Tibial artery (tissue), 4 donors: Measurements from ENCODE around the gene OSBPL2.

ENCODE experiments used
- DNase-seq, 2 donors: peaks; one replicate each; pipeline ENCODE4 v3.0.0-alpha.2; 2019
- H3K27ac ChIP-seq, 2 donors: fragments of 200-600 bp; sonication (generic) in 1 of 2; 1 replicate in 1 of 2; 2 replicates in 1 of 2; pipeline ENCODE4 v1.5.1; 2018 to 2019; ENCODE audit warnings: mild to moderate bottlenecking in 1 of 2
- H3K27me3 ChIP-seq, 2 donors: fragments of 200-600 bp; sonication (generic) in 1 of 2; one replicate each; pipeline versions ENCODE4 v1.5.1 to v1.6.0; 2016 to 2019
- H3K36me3 ChIP-seq, 3 donors: fragments of 200-600 bp; sonication (generic) in 2 of 3; one replicate each; pipeline ENCODE4 v1.5.1; 2016 to 2019; ENCODE audit warnings: mild to moderate bottlenecking in 2 of 3
- H3K4me1 ChIP-seq, 4 donors: fragments of 200-600 bp; sonication (generic) in 2 of 4; 1 replicate in 3 of 4; 2 replicates in 1 of 4; pipeline ENCODE4 v1.5.1; 2016 to 2019
- H3K4me3 ChIP-seq, 2 donors: fragments of 200-600 bp; sonication (generic) in 1 of 2; 1 replicate in 1 of 2; 2 replicates in 1 of 2; pipeline ENCODE4 v1.5.1; 2018 to 2019; ENCODE audit warnings: mild to moderate bottlenecking in 2 of 2
- H3K9me3 ChIP-seq, 3 donors: fragments of 200-600 bp; sonication (generic) in 1 of 3; one replicate each; pipeline ENCODE4 v1.5.1; 2016 to 2019
- intact Hi-C: fragments of 100-400 bp; cut with DNase I; formaldehyde crosslinking; loops from one replicate; pipeline ENCODE4 v1.15.0; 2023; ENCODE audit warnings: low total_unique reads
- TF ChIP-seq, protein P1 (sequence below), 2 experiments: fragments of 200-600 bp in 1 of 2; fragments of 450-650 bp in 1 of 2; IDR thresholded peaks; one replicate each; pipeline ENCODE4 v1.5.1; 2017 to 2019; ENCODE audit warnings: antibody characterized with exemption in 2 of 2, mild to moderate bottlenecking in 1 of 2, moderate library complexity in 1 of 2

The OSBPL2 gene

DNA sequence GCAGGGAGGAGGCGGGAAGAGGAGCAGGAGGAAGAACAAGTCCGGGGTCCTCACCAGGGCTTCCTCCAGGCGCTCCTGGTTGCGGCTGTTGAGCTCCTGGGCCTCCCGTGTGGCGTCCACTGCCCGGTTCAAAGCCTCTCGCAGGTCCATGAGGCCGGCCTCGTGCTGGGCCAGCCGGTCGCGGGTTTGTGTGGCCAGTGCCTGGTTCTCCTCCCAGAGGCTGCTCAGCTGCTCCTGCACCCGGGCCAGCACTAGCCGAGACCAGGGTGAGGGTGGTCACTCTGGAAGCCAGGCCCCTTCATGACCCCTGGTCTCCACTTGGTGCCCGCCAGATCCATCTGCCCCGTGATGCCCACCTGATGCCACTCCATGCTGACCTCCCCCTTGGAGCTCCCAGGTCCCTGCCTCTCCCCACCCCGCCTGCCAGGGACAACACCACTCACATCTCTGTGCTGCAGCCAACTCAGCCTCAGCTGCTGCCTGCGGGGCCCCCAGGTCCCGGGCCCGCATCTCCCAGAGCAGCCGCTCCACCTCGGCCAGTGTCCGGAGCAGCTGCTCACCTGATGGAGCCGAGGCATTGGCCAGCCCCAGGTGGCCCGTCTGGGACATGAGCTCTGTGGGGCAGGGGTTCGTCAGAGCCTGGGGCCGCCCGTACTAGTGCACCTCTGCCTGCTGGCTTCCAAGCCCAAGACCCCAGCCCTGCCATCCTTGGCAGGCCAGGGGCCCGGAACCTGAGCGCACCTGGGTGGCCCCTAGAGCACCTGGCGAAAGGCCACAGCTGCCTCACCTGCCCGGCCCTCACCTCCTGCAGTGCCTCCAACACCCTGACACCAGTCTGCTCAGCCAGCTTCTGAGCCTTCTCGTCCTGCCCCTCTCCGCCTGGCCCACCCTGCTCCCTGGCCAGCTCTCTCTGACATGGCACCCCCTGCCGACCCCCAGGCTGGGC is 80.4 kb downstream of the OSBPL2 start:
- H3K27me3 ChIP-seq, result no peaks in the 10 kb centered on the region
- H3K9me3 ChIP-seq, result no peaks in the 10 kb centered on the region
- H3K4me1 ChIP-seq, result no peaks in the 10 kb centered on the region
- H3K27ac ChIP-seq, result no peak overlapping the region
- H3K4me3 ChIP-seq, result no peak overlapping the region
- H3K36me3 ChIP-seq, result peaks cover 81 to 91% (median 83%) of the 10 kb centered on the region in 3 donors
- DNase-seq, result no peak
- intact Hi-C loops, result loop anchor here (5.0 kb wide), 1 partner anchor 34 kb away; no protein-coding TSS in a partner anchor
- TF ChIP-seq, protein P1, sequence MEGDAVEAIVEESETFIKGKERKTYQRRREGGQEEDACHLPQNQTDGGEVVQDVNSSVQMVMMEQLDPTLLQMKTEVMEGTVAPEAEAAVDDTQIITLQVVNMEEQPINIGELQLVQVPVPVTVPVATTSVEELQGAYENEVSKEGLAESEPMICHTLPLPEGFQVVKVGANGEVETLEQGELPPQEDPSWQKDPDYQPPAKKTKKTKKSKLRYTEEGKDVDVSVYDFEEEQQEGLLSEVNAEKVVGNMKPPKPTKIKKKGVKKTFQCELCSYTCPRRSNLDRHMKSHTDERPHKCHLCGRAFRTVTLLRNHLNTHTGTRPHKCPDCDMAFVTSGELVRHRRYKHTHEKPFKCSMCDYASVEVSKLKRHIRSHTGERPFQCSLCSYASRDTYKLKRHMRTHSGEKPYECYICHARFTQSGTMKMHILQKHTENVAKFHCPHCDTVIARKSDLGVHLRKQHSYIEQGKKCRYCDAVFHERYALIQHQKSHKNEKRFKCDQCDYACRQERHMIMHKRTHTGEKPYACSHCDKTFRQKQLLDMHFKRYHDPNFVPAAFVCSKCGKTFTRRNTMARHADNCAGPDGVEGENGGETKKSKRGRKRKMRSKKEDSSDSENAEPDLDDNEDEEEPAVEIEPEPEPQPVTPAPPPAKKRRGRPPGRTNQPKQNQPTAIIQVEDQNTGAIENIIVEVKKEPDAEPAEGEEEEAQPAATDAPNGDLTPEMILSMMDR (IDR thresholded peaks at IDR 0.05), result no peak

GRCh38 chr20:62319346-62319909 is 81.1 kb downstream of the OSBPL2 start:
- Histone ChIP-seq H3K36me3 (peaks cover 84 to 92% (median 84%) of the 10 kb centered on the region in 3 donors), H3K4me3 (no peak overlapping the region), H3K27ac (no peak overlapping the region), H3K4me1 (no peaks in the 10 kb centered on the region), H3K27me3 (no peaks in the 10 kb centered on the region), H3K9me3 (no peaks in the 10 kb centered on the region)
- DNase-seq, result no peak
- TF ChIP-seq, protein P1 (IDR thresholded peaks at IDR 0.05), result no peak
- intact Hi-C loops, result loop anchor here (5.0 kb wide), 1 partner anchor 33 kb away; no protein-coding TSS in a partner anchor

- intact Hi-C loops, result no loop called here
- no peaks in the 10 kb centered on the region for H3K9me3 ChIP-seq
- H3K27me3 ChIP-seq, result no peaks in the 10 kb centered on the region
- DNase-seq, result no peak
- TF ChIP-seq, protein P1 (IDR thresholded peaks at IDR 0.05), result no peak
- no peaks in the 10 kb centered on the region for H3K4me1 ChIP-seq
- H3K36me3 ChIP-seq, result peaks cover 84 to 92% (median 84%) of the 10 kb centered on the region in 3 donors
- H3K4me3 ChIP-seq, result no peak overlapping the region
- H3K27ac ChIP-seq, result peak overlapping the region in 1 of 2 donors; percentile 25
These were observed 82.4 kb downstream of the OSBPL2 start for GRCh38 chr20:62320581-62321354.

- intact Hi-C loops, result no loop called here
- Histone ChIP-seq H3K36me3 (peaks cover 84 to 92% (median 84%) of the 10 kb centered on the region in 3 donors), H3K4me1 (no peaks in the 10 kb centered on the region), H3K9me3 (no peaks in the 10 kb centered on the region), H3K27me3 (no peaks in the 10 kb centered on the region), H3K27ac (no peak overlapping the region), H3K4me3 (no peak overlapping the region)
- TF ChIP-seq, protein P1 (IDR thresholded peaks at IDR 0.05), result no peak
- DNase-seq, result no peak
These were observed 83.2 kb downstream of the OSBPL2 start for GRCh38 chr20:62321521-62321948.

GRCh38 chr20:62321975-62322374 is 83.7 kb downstream of the OSBPL2 start:
- no peak for DNase-seq
- Histone ChIP-seq H3K9me3 (no peaks in the 10 kb centered on the region), H3K36me3 (peaks cover 84 to 92% (median 84%) of the 10 kb centered on the region in 3 donors), H3K4me1 (no peaks in the 10 kb centered on the region), H3K27me3 (no peaks in the 10 kb centered on the region), H3K4me3 (no peak overlapping the region), H3K27ac (no peak overlapping the region)
- intact Hi-C loops, result no loop called here
- TF ChIP-seq, protein P1 (IDR thresholded peaks at IDR 0.05), result no peak
